Superior temporal gyrus (tissue), 1 donor: ENCODE data around the gene ANKRD35.
A peak's percentile ranks its signal among the peaks of the same experiment; 100 is the strongest.

Source experiments
- DNase-seq: peaks from one replicate; pipeline ENCODE4 v3.0.0-alpha.2; 2016; ENCODE audit errors: extremely low spot score

Gene ANKRD35

GRCh38 chr1:145893306-145894055 lies 7.8 kb upstream of the ANKRD35 start:
- DNase-seq: no peak

GRCh38 chr1:145892486-145893087 lies 6.9 kb upstream of the ANKRD35 start:
- peak; percentile 36 for DNase-seq

- DNase-seq: peak; percentile 98
Observed at GRCh38 chr1:145891587-145892485, 6.2 kb upstream of the ANKRD35 start.

GRCh38 chr1:145891143-145891542 lies 5.5 kb upstream of the ANKRD35 start:
- DNase-seq: no peak

GRCh38 chr1:145889722-145890121 lies 4.1 kb upstream of the ANKRD35 start:
- DNase-seq: no peak

GRCh38 chr1:145887631-145888030 lies 2.0 kb upstream of the ANKRD35 start:
- DNase-seq: no peak

- DNase-seq: no peak
Observed at GRCh38 chr1:145886816-145887215, 1.1 kb upstream of the ANKRD35 start.

GRCh38 chr1:145886390-145886789 lies 724 bp upstream of the ANKRD35 start:
- DNase-seq: no peak

GRCh38 chr1:145884675-145885074 lies 991 bp downstream of the ANKRD35 start:
- DNase-seq: no peak

- DNase-seq: no peak
Observed at GRCh38 chr1:145879775-145880174, 5.9 kb downstream of the ANKRD35 start.

- DNase-seq: no peak
Observed at GRCh38 chr1:145878724-145879123, 6.9 kb downstream of the ANKRD35 start.

- DNase-seq: no peak
Observed at GRCh38 chr1:145877923-145878486, 7.7 kb downstream of the ANKRD35 start.

GRCh38 chr1:145874646-145875045 lies 11.0 kb downstream of the ANKRD35 start:
- DNase-seq: no peak

GRCh38 chr1:145871994-145872924 lies 13.4 kb downstream of the ANKRD35 start:
- peak; percentile 43 for DNase-seq

- DNase-seq: no peak
Observed at GRCh38 chr1:145868232-145868631, 17.4 kb downstream of the ANKRD35 start.

GRCh38 chr1:145863282-145864018 lies 22.2 kb downstream of the ANKRD35 start:
- no peak for DNase-seq

GRCh38 chr1:145859491-145860023 lies 26.1 kb downstream of the ANKRD35 start:
- DNase-seq: peak; percentile 85

- peak; percentile 83 for DNase-seq
Observed at GRCh38 chr1:145858901-145859490, 26.7 kb downstream of the ANKRD35 start, which contains the start of gene PIAS3. PIAS3 (minus strand) TSS chr1:145859081; CDS start chr1:145858990, 91 bp downstream.

GRCh38 chr1:145858238-145858900 lies 27.3 kb downstream of the ANKRD35 start:
- no peak for DNase-seq
